Right lobe of liver (tissue), 4 donors: ENCODE results near the gene CD59.

Source experiments
- POLR2A ChIP-seq: fragments of 450-650 bp; IDR thresholded peaks from one replicate; pipeline ENCODE4 v1.6.1; 2017; ENCODE audit warnings: antibody characterized with exemption, mild to moderate bottlenecking
- TF ChIP-seq, protein P1 (sequence below), 4 donors: fragments of 200-600 bp in 3 of 4; fragments of 450-650 bp in 1 of 4; IDR thresholded peaks; one replicate each; pipeline versions ENCODE4 v1.5.1 to v1.8.0; 2016 to 2022; ENCODE audit warnings: antibody characterized with exemption in 4 of 4, mild to moderate bottlenecking in 2 of 4
- donor health status: DM: no; HTN: no; CAD: no.
- donor health status: DM: no; HTN: no; CAD: no.
- donor health status: DM: no; HTN: yes; CAD: no.

DNA sequence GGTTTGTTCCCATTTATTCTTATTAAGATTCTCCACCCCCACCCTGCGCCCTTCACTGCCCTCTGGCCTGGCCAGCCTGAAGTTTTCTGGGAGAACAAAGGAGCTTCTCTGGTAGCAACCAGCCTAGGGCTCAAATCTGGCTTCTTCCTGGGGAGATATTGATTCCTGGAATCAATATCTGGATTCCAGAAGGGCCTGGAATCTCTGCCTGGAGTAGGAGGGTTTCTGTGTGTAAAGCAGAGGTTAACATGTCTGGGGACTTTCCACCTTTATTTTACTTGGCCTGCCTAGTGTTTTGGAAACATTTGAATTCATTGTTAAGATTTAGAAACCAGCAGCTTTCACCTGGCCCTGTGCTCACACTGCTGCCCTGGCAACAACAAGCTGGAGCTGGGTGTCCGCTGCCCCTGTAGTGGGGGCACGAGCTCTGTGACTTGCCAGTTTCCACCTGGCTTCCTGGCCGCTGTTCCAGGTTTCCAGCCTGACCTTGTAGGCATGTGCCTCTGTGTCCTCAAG lies 41.1 kb downstream of the CD59 start:
- TF ChIP-seq, protein P1, sequence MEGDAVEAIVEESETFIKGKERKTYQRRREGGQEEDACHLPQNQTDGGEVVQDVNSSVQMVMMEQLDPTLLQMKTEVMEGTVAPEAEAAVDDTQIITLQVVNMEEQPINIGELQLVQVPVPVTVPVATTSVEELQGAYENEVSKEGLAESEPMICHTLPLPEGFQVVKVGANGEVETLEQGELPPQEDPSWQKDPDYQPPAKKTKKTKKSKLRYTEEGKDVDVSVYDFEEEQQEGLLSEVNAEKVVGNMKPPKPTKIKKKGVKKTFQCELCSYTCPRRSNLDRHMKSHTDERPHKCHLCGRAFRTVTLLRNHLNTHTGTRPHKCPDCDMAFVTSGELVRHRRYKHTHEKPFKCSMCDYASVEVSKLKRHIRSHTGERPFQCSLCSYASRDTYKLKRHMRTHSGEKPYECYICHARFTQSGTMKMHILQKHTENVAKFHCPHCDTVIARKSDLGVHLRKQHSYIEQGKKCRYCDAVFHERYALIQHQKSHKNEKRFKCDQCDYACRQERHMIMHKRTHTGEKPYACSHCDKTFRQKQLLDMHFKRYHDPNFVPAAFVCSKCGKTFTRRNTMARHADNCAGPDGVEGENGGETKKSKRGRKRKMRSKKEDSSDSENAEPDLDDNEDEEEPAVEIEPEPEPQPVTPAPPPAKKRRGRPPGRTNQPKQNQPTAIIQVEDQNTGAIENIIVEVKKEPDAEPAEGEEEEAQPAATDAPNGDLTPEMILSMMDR (IDR thresholded peaks at IDR 0.05) = no peak
- no peak for TF ChIP-seq POLR2A
